ENCODE results near the gene CYP26C1. TPM values are rescaled to one million over a fixed set of nuclear protein-coding genes. Genes with fewer than 3 reads are reported as not detected.
A peak's percentile ranks its signal among the peaks of the same experiment; 100 is the strongest.

The CYP26C1 gene
- total and polyA plus RNA-seq, 2 of the 4 experiments (the other 2 are of a cell fraction): 0.02 TPM; not detected in 1

GRCh38 chr10:93063144-93063976 lies 2.8 kb downstream of the CYP26C1 start:
- H2BK120ac ChIP-seq (ENCODE audit: low read depth, low read length): no peak overlapping the region
- H2AFZ ChIP-seq (replicated peaks; ENCODE audit: low read length, poor library complexity): peak overlapping the region; percentile 89
- ATAC-seq (ENCODE audit: low read depth) (no peak), DNase-seq (no peak)
- in situ Hi-C loops (cut with MboI; ENCODE audit: low sequenced_read_pairs): no loop called here
- no peak overlapping the region for H3K14ac ChIP-seq (replicated peaks; ENCODE audit: low read depth, low read length)
- H3K4me1 ChIP-seq (ENCODE audit: control insufficient read depth, insufficient read depth, low read length): peaks cover 6% of the 10 kb centered on the region; the same call in 1 of the 2 replicates
- H4K5ac ChIP-seq (ENCODE audit: low read depth, low read length): no peak overlapping the region
- 9% methylated on average over 24 of the region's 43 CpGs; no CpG with 5 or more reads in 1 of the 2 experiments for WGBS, 2 experiments (ENCODE audit: extremely low coverage in 2 of 2, insufficient read length in 1 of 2)
- no peaks in the 10 kb centered on the region; the same call in 1 of the 2 replicates for H3K36me3 ChIP-seq (ENCODE audit: control insufficient read depth, insufficient read depth, low read length)
- dilution Hi-C loops (cut with HindIII; ENCODE audit: low sequenced_read_pairs, unreplicated experiment): no loop called here
- ChIA-PET POLR2A (ENCODE audit: unreplicated experiment) (no interaction called here), CTCF (interaction anchor here (0.7 kb wide), 1 partner anchor 9 kb away, joined by 4 read pairs; no protein-coding TSS in a partner anchor)
- no peaks in the 10 kb centered on the region for H3K9me3 ChIP-seq (ENCODE audit: control insufficient read depth, insufficient read depth, low read length)
- no TSS peak for BruUV-seq (replicated peaks)
- no peak overlapping the region for H2AK5ac ChIP-seq (ENCODE audit: low read depth, low read length)
- H3K79me1 ChIP-seq (ENCODE audit: low read depth in 1 of 2, low read length in 2 of 2): no peaks in the 10 kb centered on the region
- H3K4me2 ChIP-seq (ENCODE audit: low read depth, low read length): no peak overlapping the region; the same call in 1 of the 2 replicates
- intact Hi-C loops (cut with micrococcal nuclease): no loop called here
- peaks cover 4% of the 10 kb centered on the region; the same call in 1 of the 2 replicates for H4K20me1 ChIP-seq (ENCODE audit: insufficient read depth, low read length)
- H3K4me3 ChIP-seq (ENCODE audit: insufficient read depth, low read depth, low read length): no peak overlapping the region; the same call in 1 of the 2 replicates
- H3K56ac ChIP-seq (ENCODE audit: extremely low read depth, insufficient read depth, low read length): no peak overlapping the region
- H2AK9ac ChIP-seq (replicated peaks; ENCODE audit: low read depth, low read length, poor library complexity): no peak overlapping the region
- H4K91ac ChIP-seq (ENCODE audit: insufficient read depth, low read depth, low read length): no peak overlapping the region
- H3K9me1 ChIP-seq (ENCODE audit: insufficient read depth, low read length): no peaks in the 10 kb centered on the region
- no peak overlapping the region for H4K8ac ChIP-seq (ENCODE audit: low read depth in 2 of 2, low read length in 2 of 2)
- 0 out of 2 replicates have a peak overlapping the region, but pooled peaks have one; percentile 31 for H3K23ac ChIP-seq (ENCODE audit: low read depth, low read length)
- H3K9ac ChIP-seq (ENCODE audit: low read depth, low read length): no peak overlapping the region
- no peak for TF ChIP-seq RFX5 (IDR thresholded peaks at IDR 0.05; ENCODE audit: low read depth, low read length)
- no peak for TF ChIP-seq MAFK (IDR thresholded peaks at IDR 0.05; ENCODE audit: low read depth, low read length)
- no peak for TF ChIP-seq CTCF (conservative IDR thresholded peaks at IDR 0.05; ENCODE audit: low read depth, low read length)
- no peak for TF ChIP-seq FOS (IDR thresholded peaks at IDR 0.05; ENCODE audit: low read depth, low read length)
- no peak for TF ChIP-seq RAD21 (IDR thresholded peaks at IDR 0.05; ENCODE audit: low read length)
- no peak for TF ChIP-seq MAZ (IDR thresholded peaks at IDR 0.05; ENCODE audit: borderline replicate concordance, low read depth, low read length)
- no peak for TF ChIP-seq CHD1 (IDR thresholded peaks at IDR 0.05; ENCODE audit: low read depth, low read length)
- H2BK20ac ChIP-seq (ENCODE audit: low read depth, low read length): no peak overlapping the region
- H2BK15ac ChIP-seq (ENCODE audit: low read depth, low read length): no peak overlapping the region
- no peak overlapping the region for H3K18ac ChIP-seq (ENCODE audit: low read depth, low read length)
- no peak overlapping the region for H3K4ac ChIP-seq (ENCODE audit: low read depth, low read length)
- H3K27me3 ChIP-seq (ENCODE audit: control insufficient read depth, insufficient read depth, low read length): peaks cover 82% of the 10 kb centered on the region
- no peak overlapping the region for H2BK5ac ChIP-seq (ENCODE audit: low read depth, low read length, poor library complexity, severe bottlenecking)
- no peak overlapping the region for H3K27ac ChIP-seq (ENCODE audit: insufficient read depth, low read length)
